Transverse colon (tissue), 4 donors: ENCODE results near the gene LKAAEAR1.

ENCODE experiments used
- EP300 ChIP-seq: sonication (generic); formaldehyde crosslinking; IDR thresholded peaks from one replicate; pipeline ENCODE4 v1.6.1; 2017; ENCODE audit warnings: antibody characterized with exemption, low read depth
- POLR2A ChIP-seq: fragments of 450-650 bp; IDR thresholded peaks from one replicate; pipeline ENCODE4 v1.6.1; 2016; ENCODE audit warnings: antibody characterized with exemption, mild to moderate bottlenecking, moderate library complexity
- POLR2AphosphoS5 ChIP-seq, 3 donors: sonication (generic); formaldehyde crosslinking; IDR thresholded peaks; one replicate each; pipeline ENCODE4 v1.6.1; 2016; ENCODE audit warnings: antibody characterized with exemption in 3 of 3
- TF ChIP-seq, protein P1 (sequence below), 5 experiments: fragments of 200-600 bp in 3 of 5; fragments of 450-650 bp in 2 of 5; sonication (generic) in 3 of 5; IDR thresholded peaks; 1 replicate in 2 of 5; 2 replicates in 3 of 5; pipeline ENCODE4 v1.5.1; 2016 to 2017; ENCODE audit warnings: antibody characterized with exemption in 5 of 5, inconsistent platforms in 3 of 5, mild to moderate bottlenecking in 2 of 5, moderate library complexity in 1 of 5

DNA sequence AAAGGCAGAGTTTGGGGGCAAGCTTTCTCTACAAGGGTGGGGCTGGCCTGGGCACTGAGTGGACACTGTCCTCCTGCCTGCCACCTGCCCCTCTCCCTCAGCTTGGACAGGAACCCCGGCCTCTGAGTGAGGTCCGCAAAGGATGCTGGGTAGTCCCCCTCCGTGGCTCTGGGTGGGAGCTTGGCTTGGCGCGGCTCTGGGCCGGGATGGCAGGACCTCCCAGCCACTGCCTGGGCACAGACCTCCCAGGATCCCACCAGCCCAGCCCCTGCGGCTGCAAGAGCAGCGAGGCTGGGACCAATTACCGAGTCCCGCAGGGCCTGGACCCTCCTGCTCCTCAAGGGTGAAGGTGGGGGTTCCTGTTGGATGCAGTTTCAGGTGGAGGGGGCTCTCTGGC is 31.9 kb downstream of the LKAAEAR1 start:
- TF ChIP-seq, protein P1, sequence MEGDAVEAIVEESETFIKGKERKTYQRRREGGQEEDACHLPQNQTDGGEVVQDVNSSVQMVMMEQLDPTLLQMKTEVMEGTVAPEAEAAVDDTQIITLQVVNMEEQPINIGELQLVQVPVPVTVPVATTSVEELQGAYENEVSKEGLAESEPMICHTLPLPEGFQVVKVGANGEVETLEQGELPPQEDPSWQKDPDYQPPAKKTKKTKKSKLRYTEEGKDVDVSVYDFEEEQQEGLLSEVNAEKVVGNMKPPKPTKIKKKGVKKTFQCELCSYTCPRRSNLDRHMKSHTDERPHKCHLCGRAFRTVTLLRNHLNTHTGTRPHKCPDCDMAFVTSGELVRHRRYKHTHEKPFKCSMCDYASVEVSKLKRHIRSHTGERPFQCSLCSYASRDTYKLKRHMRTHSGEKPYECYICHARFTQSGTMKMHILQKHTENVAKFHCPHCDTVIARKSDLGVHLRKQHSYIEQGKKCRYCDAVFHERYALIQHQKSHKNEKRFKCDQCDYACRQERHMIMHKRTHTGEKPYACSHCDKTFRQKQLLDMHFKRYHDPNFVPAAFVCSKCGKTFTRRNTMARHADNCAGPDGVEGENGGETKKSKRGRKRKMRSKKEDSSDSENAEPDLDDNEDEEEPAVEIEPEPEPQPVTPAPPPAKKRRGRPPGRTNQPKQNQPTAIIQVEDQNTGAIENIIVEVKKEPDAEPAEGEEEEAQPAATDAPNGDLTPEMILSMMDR (IDR thresholded peaks at IDR 0.05): no peak
- TF ChIP-seq POLR2AphosphoS5 (IDR thresholded peaks at IDR 0.05) (no peak), POLR2A (no peak), EP300 (no peak)
